ENCODE results near the gene TRNP1. TPM values are rescaled to one million over a fixed set of nuclear protein-coding genes. Genes with fewer than 3 reads are reported as not detected.

Gene TRNP1
- total RNA-seq, 2 donors from 2014 or later = 0.29 TPM; not detected in 1

DNA sequence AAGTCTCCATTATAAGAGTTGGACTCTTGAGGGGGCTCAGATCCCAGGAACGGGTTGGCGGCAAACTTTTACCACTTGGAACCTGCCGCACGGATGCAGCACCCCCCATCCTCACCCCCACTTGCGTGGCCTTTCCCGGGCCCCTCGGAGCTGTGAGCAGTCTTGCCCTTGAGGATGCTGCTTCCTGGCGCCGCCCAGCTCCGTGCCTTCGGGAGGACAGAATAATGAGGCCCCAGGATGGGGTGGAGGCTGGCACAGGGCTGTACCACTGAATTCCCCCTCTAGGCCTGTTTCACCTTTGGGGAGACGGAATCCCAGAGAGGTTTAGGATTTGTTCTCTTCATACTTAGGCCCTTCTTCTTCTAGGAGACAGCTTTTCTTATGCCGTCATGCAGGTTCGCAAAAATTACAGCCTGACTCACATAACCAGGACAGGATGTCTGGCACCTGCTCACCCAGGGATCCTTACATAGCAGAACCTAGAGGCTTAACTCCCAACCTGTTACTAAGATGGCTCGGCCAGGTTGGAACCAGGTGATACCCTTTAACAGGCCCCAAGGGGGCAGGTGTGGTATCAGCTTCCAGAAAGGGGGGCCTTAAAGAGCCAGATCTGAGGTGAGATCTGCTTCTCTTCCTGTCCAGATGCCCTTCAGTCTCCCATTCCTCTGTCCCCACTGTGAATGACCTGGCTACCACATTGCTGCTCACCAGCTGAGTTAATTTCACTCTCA, 1.5 kb downstream of the TRNP1 start:
- Mint-ChIP-seq H3K27ac (no peak overlapping the region), H3K36me3 (no peaks in the 10 kb centered on the region), H3K9me3 (no peaks in the 10 kb centered on the region)
- DNase-seq (ENCODE audit: low spot score in 2 of 2) (no peak), ATAC-seq (no peak)

DNA sequence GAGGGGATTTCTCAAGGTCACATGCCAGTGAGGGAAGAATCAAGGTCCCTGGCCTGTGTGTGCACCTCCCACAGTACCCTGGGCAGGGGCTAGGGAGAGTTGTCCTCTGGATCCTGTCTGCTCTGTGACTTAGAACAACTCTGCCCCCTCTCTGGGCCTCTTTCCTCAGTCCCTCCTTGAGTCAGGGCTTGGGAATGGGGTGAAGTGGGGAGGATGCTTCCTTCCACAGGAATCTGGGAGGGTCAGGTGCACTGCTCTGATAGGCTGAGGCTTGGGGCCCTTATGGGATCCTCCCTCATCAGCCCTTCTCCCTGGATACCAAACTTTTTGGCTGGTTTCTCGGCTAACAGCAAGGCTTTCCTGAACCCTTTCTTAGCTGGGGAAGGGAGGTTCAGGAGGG, 2.5 kb downstream of the TRNP1 start:
- H3K27ac Mint-ChIP-seq = no peak overlapping the region
- no peaks in the 10 kb centered on the region for H3K9me3 Mint-ChIP-seq
- H3K36me3 Mint-ChIP-seq = no peaks in the 10 kb centered on the region
- DNase-seq (ENCODE audit: low spot score in 2 of 2) (no peak), ATAC-seq (no peak)

DNA sequence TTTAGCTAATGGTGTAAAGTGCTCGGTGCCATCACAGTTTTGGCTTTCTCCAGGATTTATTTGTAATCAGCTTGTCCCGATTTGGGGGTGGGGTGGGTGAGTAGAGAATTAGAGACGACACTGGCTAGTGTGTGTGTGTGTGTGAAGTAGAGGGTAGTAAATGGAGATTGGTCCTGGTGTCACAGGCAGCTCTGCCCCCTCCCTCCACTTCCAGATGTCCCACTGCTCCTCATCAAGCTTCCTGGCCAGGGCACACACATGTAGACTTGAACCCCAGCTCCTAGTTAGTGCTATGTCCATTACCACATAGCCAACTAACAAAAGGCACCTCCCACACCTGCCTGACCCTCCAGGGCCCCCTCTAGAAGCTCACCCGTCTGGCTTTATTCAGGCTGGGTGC, 3.2 kb downstream of the TRNP1 start:
- DNase-seq (ENCODE audit: low spot score in 2 of 2) = no peak
- Mint-ChIP-seq H3K9me3 (no peaks in the 10 kb centered on the region), H3K27ac (no peak overlapping the region), H3K36me3 (no peaks in the 10 kb centered on the region)
- ATAC-seq = no peak

DNA sequence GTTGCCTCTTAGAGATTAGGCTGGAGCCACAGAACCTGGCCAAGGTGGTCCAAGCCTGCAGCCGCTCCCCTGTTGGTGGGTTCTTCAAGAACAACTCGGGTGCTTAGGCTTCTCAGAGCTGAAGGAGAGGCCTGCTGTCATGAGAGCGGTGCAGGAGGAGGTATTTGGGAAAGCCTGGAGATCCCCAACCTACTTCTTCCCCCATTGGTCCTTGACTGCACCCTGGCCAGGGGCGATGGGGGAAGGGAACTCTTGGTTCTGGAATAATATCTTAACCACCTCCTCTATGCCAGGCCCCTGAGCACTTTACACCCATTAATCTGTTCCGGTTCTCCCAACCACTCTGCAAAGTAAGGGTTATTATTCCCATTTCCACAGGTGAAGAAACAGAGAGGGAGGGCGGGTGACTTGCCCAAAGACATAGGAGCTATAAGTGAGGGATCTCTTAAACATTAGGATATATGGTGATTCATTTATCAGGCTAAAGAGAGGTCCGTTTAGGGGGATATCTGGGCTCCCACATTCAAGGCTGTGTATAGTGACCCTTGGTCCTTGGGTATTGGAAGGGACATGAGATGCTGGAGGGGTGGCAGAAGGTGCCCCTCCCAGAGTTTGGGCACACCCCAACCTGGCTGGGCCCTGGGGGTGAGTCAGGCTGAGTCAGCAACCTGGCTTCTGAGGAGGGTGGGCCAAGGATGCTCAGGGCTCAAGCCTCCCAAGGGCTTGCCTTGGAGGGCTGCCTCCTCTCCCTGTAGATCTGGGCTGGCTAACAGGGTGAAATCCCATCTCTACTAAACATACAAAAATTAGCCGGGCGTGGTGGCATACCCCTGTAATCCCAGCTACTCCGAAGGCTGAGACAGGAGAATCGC, 5.2 kb downstream of the TRNP1 start:
- no peak for DNase-seq (ENCODE audit: low spot score in 2 of 2)
- no peaks in the 10 kb centered on the region for H3K36me3 Mint-ChIP-seq
- H3K9me3 Mint-ChIP-seq = no peaks in the 10 kb centered on the region
- ATAC-seq = no peak
- H3K27ac Mint-ChIP-seq = no peak overlapping the region

DNA sequence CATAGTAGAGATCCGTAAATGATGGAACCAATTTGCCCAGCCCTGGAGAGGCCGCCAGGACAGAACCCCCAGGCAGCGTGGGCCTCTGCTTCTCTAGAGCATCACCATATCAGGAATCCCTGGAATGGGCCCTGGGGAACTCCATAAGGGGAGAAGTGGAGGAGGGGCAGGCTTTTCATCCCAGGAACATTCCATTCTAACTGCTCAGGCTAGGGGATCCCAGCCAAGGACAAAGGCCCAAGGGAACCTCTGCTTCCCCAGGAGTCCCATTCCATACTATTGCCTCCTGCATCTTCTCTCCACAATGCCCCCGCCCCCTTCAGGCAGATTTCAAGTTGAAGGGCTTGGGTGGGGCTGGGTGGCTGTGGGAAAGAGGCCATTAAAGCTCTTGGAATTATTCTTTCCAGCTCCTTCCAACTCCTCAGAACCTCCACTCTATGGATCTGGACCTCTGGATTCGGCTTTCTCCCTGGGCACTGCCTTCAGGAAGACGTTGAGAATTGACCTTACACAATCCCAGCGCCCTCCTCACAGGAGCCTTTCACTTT, 6.0 kb downstream of the TRNP1 start:
- ATAC-seq (no peak), DNase-seq (ENCODE audit: low spot score in 2 of 2) (no peak)
- no peaks in the 10 kb centered on the region for H3K36me3 Mint-ChIP-seq
- H3K9me3 Mint-ChIP-seq = no peaks in the 10 kb centered on the region
- no peak overlapping the region for H3K27ac Mint-ChIP-seq

DNA sequence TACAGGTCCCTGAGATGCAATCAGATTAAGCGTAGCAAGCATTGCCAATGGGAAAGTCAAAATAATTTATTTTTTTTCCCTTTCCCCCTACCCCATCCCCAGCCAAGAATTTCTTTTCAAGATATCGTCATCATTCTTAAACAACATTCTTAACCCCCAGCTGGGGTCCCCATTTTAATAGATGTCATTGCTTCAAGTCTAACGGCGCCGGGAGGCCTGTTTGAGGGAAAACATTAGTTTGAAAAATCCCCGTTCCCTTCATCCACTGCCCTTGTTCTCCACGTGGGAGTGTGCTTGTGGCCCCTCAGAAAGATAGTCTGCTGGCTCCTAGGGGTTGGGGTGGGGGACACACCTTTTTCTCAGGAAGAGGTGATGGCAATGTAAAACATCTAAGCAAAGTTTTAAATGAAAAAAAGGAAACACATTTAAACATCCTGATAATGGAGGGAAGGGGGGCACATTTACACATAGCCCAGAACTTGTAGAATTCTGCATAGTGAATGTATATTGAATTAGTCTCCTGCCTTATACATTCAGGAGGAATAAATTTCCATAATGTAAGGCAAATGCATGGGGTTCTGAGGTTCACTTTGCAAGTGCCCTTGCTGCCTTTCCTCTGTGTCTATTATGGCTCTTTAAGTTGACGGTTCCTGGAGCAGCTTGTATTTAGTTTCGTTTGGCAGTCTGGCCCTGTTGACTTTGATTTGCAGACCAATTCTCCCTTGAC, 6.8 kb downstream of the TRNP1 start:
- H3K27ac Mint-ChIP-seq = no peak overlapping the region
- DNase-seq (ENCODE audit: low spot score in 2 of 2) = no peak
- H3K36me3 Mint-ChIP-seq = no peaks in the 10 kb centered on the region
- no peak for ATAC-seq
- H3K9me3 Mint-ChIP-seq = no peaks in the 10 kb centered on the region

DNA sequence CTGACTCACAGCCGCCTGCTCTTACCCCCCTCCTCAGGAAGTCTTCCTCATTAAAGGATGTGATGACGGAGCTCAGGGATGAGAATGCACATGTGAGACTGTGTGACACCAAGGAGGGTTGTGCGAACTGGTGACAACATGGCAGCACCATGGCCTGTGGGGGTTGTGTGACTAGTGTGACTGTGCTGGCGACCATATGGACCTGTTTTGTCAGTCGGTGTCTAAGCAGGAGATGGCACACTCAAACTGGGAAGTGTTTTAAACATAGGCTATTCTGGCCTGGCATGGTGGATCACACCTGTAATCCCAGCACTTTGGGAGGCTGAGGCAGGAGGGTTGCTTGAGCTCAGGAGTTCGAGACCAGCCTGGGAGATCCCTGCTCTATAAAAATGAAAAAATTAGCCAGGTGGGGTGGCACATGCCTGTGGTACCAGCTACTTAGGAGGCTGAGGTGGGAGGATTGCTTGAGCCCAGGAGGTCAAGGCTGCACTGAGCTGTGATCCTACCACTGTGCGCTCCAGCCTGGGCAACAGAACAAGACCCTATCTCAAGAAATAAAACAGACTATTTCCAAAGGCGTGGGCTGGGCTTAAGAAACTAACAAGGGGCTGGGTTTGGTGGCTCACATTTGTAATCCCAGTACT, 7.4 kb downstream of the TRNP1 start:
- DNase-seq (ENCODE audit: low spot score in 2 of 2) = no peak
- no peaks in the 10 kb centered on the region for H3K9me3 Mint-ChIP-seq
- no peak for ATAC-seq
- H3K36me3 Mint-ChIP-seq = no peaks in the 10 kb centered on the region
- no peak overlapping the region for H3K27ac Mint-ChIP-seq

DNA sequence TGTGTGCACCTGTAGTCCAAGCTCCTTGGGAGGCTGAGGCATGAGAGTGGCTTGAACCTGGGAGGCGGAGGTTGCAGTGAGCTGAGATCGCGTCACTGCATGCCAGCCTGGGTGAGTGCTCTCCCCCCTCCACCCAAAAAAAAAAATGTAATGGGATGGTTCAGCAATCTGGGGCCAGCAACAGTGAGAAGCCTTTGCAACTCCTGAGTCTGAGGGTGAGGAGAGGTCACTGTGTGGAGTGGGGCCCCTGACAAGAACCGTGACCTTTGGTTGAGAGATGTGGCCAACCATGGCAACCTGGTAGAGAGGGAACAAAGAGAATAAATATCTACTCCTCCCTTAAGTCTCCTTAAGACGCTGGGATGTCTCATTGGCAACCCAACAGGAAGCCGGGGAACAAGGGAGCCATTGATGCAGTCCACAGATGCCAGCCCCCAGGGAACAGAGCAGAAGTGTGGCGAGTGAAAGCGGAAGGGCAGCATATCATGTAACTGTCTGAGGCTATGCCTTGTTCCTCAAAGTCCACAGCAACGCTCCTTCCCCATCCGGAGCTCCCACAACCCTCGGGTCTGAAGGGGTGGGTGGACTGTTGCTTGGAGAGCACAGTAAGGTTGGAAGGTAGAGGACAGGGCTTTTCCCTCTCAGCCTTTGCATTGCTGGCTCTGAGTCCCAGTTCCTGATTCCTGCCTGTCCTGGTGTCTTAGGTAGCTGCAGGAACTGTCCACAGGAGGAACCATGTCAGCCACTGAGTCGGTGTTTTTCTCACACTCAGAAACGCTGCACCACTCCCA, 8.3 kb downstream of the TRNP1 start:
- H3K27ac Mint-ChIP-seq = peak overlapping the region in 1 of 2 donors; percentile 47
- no peaks in the 10 kb centered on the region for H3K9me3 Mint-ChIP-seq
- H3K36me3 Mint-ChIP-seq = no peaks in the 10 kb centered on the region
- DNase-seq (ENCODE audit: low spot score in 2 of 2) (no peak), ATAC-seq (no peak)

DNA sequence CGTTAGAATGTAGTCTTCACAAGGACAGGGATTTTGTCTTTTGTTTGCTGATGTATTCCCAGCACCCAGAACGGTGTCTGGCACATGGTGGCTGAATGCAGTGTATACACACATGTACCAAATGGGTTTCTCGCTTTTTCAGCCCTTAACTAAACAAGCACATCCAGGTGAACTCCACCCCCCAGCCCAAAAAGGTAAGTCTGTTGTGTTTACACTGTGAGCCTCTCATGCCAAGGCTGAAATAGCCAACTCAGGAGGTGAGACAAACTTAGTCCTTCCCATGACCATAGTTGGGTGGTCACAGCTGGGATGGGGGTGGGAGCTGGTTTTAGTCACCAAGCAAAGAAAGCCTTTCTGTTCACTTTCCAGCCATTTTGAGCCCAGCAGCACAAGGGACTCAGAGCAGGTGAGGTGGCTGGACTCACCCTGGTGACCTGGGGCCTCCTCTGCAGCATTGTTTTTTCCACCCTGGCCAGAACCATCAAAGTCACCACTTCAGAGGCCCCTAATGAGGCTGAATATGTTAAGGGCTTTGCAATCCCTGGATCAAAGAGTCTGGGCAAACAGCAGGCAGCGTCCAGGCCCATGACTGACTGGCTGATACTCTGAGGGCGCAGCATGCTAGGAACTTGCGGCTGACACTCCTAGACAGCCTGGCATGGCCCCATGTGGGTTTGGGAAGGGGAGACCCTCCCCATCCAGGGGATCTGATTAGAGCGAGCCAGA, 10.4 kb downstream of the TRNP1 start:
- H3K36me3 Mint-ChIP-seq = no peaks in the 10 kb centered on the region
- DNase-seq (ENCODE audit: low spot score in 2 of 2) = no peak
- no peak overlapping the region for H3K27ac Mint-ChIP-seq
- no peaks in the 10 kb centered on the region for H3K9me3 Mint-ChIP-seq
- no peak for ATAC-seq

DNA sequence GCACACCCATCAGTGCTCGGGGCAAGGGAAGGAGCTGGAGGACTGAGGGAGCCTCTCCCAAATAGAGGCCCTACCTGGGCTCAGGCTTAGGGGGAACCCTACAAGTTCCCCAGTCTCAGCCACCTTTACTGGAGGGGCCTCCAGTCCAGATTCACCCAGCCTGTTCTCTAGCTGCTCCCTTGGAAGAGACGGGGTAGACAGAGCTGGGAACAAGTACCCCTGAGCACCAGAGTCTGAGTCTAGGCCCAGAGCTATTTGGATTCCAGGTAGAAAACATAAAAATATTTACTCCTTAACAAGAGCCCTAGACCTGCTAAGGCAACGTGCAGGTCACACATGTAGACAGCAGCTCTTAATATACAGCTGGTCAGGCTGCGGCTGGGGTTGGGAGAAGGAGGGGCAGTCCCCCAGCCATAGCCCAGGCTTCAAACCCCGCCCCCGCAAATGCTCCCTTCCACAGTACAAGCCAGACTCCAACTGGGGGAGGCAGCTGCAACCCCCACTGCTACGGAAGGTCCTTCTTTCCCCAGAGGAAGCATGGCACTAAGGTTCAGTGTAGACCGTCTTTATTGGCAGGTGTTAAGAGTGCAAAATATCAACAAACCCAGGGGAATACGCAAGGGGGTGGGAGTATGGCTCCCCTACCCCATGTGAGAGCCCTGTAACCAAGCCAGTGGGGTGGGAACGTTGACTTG, 11.1 kb downstream of the TRNP1 start:
- H3K9me3 Mint-ChIP-seq = no peaks in the 10 kb centered on the region
- no peak for ATAC-seq
- H3K36me3 Mint-ChIP-seq = no peaks in the 10 kb centered on the region
- no peak for DNase-seq (ENCODE audit: low spot score in 2 of 2)
- no peak overlapping the region for H3K27ac Mint-ChIP-seq

DNA sequence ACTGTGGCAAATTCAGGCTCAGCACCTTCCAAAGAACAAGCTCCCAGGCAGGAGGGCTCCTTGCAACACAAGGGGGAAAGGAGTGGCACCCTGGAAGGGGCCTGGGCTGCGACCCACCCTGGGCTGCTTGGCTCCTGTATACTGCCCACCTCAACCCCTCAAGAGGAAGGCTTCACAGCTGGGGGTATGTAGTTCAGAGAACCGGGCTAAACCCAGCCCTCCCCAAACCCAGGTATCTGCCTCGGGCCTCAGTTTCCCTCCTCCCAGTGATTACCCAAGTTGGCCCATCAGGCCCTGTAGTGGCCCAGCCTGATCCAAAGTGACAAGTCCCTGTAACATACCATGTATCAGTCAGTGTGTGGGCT, 11.7 kb downstream of the TRNP1 start:
- Mint-ChIP-seq H3K36me3 (no peaks in the 10 kb centered on the region), H3K9me3 (no peaks in the 10 kb centered on the region), H3K27ac (no peak overlapping the region)
- no peak for ATAC-seq
- DNase-seq (ENCODE audit: low spot score in 2 of 2) = no peak

DNA sequence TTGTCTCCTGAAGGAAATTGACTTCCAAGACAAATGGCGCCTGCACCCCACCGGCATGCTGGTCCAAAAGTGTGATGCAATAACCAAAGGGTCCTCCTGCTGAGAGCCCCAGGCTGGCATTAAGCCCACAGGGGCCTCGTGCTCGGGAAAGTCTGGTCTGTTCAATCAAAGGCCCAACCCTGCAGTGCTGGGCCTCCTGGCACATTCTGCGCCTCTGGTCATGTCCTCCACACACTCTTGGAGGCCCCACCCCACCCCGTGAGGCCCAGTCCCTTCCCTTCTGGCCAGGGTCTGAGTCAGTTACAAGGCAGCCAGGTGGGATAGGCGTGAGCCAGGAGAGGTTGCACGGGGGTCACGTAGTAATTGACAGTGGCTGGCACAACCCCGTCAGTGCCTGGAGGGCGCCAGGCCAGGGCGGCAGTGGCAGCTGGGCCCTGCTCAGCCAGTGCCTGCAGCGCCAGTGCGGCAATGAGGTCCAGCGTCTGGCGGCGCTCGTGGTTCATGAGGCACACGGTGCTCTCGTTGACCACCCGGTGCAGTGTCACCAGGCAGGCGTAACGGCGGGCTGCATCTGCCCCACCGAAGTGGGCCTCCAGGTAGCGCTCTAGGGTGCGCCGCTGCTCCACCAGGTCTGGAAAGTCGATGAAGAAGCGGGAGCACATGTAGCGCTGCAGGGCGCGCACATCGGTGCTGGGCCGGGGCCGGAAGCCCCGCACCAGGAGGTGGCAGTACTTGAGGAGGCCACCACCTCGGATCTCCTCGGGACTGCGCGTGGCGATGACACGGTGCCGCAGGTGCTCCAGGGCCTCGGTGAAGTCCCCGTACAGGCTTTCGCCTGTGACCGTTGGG, 12.4 kb downstream of the TRNP1 start:
- H3K27ac Mint-ChIP-seq = no peak overlapping the region
- ATAC-seq = no peak
- H3K36me3 Mint-ChIP-seq = no peaks in the 10 kb centered on the region
- DNase-seq (ENCODE audit: low spot score in 2 of 2) = no peak
- H3K9me3 Mint-ChIP-seq = no peaks in the 10 kb centered on the region

DNA sequence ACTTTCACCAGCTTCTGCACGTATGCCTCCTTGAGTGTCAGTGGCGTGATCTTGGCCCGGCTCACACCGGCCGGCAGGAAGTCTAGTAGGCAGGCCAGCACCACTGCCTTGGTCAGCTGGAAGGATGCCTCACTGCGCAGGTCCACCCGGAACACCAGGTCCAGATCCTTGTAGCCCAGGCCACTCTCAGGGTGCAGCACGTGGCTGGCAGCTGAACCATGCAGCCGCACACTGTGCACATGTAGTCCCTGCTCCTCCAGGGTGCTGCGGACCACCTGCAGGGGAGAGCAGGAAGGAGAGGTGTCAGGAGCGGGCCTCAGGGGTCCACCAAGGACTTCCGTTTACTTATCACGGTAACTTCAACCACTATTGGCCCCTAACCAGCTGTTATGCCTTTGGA, 13.2 kb downstream of the TRNP1 start:
- H3K9me3 Mint-ChIP-seq = no peaks in the 10 kb centered on the region
- DNase-seq (ENCODE audit: low spot score in 2 of 2) (no peak), ATAC-seq (no peak)
- no peaks in the 10 kb centered on the region for H3K36me3 Mint-ChIP-seq
- no peak overlapping the region for H3K27ac Mint-ChIP-seq

DNA sequence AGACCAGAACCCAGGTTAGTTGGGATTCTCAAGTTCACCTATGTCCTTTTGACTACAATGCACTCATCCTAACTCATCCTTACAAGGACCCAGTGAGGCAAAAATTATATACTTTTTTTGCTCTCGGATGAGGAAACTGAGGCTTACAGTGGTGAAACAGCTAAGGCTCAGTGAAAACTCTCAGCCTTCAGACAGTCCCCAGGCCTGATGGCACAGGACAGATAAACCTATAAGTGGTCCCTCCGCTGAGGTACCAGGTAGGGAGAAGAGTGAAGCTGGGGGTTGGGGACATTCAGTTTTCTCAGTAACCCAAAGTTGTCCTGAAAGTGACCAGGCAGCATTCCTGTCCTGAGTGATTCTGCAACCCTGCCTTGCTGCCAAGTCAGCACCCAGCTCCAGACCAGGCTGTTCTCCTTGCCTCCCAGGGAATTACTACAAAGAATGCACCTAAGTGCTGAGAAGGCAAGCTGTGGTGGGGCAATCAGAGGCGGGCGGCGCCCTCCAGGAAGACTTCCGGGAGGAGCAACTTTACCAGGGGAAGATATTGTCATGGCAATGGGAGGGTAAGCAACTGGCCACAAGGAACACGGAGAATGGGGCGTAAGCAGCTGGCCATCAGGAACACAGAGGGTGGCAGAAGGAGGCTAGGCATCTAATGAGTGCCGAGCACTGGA, 14.6 kb downstream of the TRNP1 start:
- ATAC-seq (no peak), DNase-seq (ENCODE audit: low spot score in 2 of 2) (no peak)
- Mint-ChIP-seq H3K36me3 (no peaks in the 10 kb centered on the region), H3K27ac (no peak overlapping the region), H3K9me3 (no peaks in the 10 kb centered on the region)

Data from activated naive CD4-positive, alpha-beta T cell treated with anti-CD3 and anti-CD28 coated beads, Interleukin-2, amount 50 U/mL, for 72 hours (primary cell).